ENCODE measurements around the gene FOXA2.

FOXA2 gene

DNA sequence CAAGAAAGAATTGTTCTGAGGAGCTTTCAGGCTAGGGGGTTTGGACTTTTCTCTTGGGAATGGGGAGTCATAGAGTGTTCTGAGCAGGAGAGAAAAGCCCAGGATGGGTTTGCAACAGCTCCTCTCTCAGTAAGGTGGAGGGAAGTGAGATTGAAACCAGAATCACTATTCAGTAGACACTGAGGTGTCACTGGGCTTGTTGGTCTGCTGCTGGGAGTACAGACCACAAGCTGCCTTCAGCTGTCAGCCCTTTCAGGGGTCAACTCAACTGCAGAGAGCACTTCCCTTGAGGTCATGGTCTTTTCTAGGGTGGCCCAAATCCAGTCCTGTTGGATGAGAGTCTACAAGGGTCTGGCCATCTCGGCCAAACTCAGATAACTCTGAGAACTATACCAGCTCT is 12.9 kb upstream of the FOXA2 start:
- no peak for TF ChIP-seq GATA2 (IDR thresholded peaks at IDR 0.05; ENCODE audit: low read depth, low read length)
- TF ChIP-seq GATA3 (IDR thresholded peaks at IDR 0.05; ENCODE audit: low read depth, low read length), result no peak

DNA sequence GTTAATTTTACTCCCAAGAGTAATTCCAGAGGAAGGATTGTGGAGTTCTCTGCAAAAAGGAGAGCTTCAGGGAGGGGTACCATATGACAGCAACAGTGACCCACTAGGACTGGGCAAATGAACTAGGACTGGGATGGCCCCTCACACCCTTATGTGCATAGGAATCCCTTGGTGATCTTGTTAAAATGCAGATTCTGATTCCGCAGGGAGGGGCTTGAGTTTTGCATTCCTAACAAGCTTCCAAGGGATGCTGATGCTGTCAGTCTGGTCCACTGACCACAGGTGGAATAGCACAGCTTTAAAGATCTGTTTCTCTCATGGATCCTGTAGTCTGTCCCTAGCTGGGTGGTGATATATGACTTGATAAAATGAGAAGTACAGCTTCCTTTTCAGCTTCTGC is 6.3 kb upstream of the FOXA2 start:
- TF ChIP-seq GATA2 (IDR thresholded peaks at IDR 0.05; ENCODE audit: low read depth, low read length) (no peak), GATA3 (IDR thresholded peaks at IDR 0.05; ENCODE audit: low read depth, low read length) (no peak)

DNA sequence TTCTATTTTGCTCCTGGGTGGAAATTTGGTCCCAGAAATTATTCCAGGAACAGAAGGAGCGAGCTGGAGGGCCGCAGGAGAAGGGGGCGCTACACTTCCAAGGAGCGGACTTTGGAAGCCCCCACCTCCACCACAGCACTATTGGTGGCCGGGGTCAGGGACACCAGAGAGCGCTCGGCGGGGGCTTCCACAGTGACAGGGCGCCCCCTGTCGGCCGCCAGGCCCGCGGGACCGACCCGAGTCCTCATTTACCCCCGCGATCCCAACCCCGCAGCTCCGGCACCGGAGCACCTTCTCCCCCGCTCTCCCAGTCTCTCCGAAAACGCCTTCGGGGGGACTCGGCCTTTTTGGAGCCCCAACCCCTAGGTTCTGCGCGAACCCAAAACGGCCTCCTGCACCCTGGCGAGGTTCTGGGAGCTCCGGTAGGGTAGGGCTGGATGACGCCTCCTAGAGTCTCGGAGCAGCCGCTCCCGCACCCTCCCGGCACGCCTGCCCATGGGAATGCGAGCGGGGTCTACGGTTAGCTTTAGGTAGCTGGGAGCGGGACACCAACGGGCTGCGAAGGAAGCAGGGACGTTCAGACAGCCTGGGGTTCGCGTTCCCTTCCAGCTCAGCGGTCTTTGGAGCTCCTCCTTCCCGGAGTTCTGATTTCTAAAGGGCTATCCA is 2.4 kb upstream of the FOXA2 start:
- no peak for TF ChIP-seq GATA3 (IDR thresholded peaks at IDR 0.05; ENCODE audit: low read depth, low read length)
- no peak for TF ChIP-seq GATA2 (IDR thresholded peaks at IDR 0.05; ENCODE audit: low read depth, low read length)

DNA sequence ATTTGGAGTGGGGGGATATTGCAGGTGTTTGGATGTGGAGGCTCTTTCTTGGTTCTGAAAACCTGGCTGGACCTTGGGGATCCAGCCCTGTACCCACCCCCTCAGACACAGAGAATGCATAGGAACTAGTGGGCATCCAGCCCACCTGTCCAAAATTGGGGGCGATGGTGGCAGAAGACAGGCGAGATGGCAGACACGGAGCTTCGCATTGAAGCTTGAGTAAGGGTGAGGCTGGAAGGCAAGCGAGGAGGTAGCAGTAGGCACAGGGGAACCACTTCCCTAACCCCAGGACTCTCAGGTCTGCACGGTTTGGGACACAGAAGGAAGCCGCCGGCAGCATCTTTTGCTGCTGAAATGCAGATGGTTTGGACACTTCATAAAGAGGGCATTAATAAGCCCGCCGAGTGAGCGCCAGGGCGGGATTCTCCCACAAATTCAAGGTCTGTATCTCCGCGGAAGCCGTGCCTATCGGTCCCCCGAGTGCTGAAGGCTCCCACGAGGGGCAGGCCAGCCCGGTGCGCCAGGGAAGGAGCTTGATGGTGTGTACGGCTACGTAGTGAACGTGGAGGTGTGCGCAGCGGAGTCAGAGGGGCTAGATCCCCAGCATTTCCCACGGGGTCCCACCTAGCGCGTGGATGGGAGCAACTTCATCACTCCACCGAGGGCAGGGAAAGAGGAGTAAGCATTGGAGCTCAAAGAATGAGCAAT is 1.6 kb upstream of the FOXA2 start:
- TF ChIP-seq GATA3 (IDR thresholded peaks at IDR 0.05; ENCODE audit: low read depth, low read length) (no peak), GATA2 (IDR thresholded peaks at IDR 0.05; ENCODE audit: low read depth, low read length) (no peak)

DNA sequence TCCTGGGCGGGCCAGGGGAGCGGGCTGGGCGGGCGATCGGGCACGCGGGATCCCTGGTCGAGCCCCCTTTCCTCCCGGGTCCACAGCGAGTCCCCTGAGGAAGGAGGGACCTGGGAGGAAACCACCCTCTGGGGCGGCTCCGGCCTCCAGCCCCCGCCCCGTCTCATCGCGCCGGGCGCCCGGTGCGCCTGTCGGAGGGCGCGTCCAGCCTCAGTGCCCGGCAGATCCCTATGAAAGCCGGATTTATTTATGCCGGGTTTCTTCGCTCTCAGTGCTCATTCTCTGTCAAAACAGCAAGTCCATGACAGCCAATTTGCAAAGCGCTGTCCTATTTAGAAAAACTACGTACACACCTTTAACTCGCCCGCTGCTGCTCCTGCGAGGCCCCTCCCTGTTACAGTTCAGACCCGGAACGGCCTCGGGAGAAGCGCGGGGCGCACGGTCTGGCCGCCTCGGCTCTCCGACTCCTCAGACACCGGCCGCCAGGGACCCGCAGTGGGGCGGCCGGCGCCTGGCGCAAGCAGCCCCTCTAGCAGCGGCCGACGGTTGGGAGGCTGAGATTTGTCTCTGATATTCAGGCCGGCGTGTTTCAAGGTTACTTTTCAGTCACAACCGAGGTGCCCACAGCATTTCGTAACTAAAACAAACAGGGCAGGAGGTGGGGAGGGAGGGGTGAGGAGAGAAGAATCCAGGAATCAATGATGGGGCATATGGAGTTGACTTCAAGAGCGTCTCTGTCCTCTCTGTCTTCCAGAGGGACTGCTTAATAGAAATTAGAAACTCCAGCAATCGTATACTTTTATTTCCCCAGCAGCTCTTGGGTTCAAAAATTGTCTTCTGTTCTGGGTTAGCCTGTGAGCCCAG is 782 bp upstream of the FOXA2 start:
- TF ChIP-seq GATA2 (IDR thresholded peaks at IDR 0.05; ENCODE audit: low read depth, low read length) (no peak), GATA3 (IDR thresholded peaks at IDR 0.05; ENCODE audit: low read depth, low read length) (no peak)

DNA sequence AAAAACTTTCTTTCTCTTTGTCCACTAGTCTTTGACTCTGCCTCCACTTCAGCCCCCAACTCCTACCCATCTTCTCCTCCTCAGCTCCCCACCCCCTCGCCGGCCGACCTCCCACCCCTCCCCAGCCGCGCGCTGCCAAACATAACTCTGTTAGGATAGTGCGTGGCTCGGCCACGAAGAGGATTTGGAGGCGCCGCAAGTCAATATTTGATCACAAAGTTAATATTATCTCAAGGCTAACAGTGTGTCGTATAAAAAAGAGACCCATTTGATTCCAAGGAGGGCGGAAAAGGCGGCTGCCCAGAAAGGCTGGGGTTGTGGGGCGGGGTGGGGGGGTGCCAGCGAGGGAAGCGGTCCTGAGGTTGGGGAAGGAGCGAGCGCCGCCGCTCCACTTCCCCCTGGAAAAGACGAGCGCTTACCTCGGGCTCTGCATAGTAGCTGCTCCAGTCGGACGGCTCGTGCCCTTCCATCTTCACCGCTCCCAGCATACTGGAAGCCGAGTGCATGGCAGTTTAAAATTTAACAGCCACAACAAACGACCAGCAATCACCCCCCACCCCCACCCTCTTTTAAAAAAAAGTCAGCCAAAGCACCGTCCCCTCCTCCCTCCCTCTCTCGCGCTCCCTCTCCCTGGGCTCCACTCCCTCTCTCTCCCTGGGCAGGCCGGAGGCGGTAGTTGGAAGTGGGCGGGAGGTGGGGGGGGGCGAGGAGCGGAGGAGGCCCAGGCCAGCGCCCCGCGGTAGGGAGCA is 425 bp downstream of the FOXA2 start:
- TF ChIP-seq GATA2 (IDR thresholded peaks at IDR 0.05; ENCODE audit: low read depth, low read length) (no peak), GATA3 (IDR thresholded peaks at IDR 0.05; ENCODE audit: low read depth, low read length) (no peak)

DNA sequence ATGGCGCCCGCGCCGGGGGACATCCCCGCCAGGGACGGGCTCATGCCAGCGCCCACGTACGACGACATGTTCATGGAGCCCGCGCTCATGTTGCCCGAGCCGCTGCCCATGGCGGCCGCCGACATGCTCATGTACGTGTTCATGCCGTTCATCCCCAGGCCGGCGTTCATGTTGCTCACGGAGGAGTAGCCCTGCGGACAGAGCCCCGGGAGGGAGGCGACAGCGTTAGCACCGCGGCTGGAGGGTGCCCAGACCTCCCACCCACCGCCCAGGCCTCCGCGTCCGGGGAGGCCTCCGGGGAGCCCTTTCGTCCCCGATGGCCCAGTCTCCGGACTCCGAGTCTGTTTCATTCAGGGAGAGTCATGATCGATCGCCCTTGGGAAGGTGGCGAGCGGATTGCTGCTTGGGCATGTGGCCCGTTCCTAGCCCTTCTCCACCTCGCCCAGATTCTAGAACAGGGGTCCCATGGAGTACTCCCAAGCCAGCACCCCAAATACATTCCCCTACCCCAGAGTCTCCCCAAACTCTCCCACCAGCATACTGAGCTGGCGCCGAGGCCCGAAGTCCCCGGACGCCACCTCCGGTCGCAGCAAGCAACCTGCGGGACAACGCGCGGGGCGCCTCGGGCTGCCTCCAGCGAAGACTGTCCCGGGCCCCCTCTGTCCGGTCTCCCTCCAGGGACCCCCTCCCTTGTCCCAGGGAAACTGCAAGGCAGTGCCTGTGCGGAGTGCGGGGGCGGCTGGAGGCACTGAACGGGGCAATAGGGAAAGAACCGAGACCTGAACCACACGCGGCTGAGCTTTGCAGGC is 1.2 kb downstream of the FOXA2 start:
- TF ChIP-seq GATA3 (IDR thresholded peaks at IDR 0.05; ENCODE audit: low read depth, low read length) (no peak), GATA2 (IDR thresholded peaks at IDR 0.05; ENCODE audit: low read depth, low read length) (no peak)

DNA sequence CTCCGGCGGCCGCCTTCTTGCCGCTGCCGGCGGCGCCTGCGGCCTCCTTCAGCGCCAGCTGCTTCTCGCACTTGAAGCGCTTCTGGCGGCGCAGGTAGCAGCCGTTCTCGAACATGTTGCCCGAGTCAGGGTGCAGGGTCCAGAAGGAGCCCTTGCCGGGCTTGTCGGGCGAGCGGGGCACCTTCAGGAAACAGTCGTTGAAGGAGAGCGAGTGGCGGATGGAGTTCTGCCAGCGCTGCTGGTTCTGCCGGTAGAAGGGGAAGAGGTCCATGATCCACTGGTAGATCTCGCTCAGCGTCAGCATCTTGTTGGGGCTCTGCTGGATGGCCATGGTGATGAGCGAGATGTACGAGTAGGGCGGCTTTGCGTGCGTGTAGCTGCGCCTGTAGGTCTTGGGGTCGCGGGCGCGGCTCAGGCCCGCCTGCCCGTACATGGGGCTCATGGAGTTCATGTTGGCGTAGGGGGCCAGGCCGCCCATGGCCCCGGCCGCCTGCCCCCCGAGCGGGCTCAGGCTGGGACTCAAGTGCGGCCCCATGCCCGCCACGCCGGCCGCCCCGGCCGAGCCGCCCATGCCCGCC is 1.9 kb downstream of the FOXA2 start:
- TF ChIP-seq GATA3 (IDR thresholded peaks at IDR 0.05; ENCODE audit: low read depth, low read length) (no peak), GATA2 (IDR thresholded peaks at IDR 0.05; ENCODE audit: low read depth, low read length) (no peak)

DNA sequence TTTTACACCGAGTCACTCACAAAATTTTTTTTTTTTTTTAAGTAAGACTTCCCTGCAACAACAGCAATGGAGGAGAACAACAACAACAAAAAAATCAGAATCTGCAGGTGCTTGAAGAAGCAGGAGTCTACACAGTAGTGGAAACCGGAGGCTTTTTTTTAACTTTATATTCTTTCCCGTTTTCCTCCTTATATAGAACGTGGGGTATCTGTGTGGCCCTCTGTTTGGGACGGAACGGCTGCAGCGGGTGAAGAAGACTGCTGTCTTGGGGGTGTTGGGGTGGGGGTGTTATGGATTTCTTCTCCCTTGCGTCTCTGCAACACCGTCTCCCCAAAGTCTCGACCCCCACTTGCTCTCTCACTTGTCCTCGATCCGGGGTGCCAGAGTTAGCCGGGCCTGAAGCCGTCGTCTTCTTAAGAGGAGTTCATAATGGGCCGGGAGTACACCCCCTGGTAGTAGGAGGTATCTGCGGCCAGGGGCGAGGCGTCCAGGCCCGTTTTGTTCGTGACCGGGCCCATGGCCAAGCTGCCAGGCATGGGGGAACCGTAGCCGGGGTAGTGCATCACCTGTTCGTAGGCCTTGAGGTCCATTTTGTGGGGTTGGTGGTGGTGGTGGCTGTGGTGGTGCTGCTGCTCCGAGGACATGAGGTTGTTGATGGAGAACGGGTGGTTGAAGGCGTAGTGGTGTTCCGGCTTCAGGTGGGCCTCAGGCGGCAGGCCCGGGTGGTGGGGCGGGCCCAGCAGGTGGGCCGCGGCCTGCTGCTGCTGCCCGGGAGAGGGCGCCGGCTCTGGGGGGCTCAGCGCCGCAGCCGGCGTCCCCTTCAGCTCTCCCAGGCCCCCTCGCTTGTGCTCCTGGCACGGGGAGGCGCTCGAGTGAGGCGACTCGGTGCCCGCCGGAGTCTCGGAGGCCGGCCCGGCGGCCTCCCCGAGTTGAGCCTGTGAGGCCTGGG is 2.7 kb downstream of the FOXA2 start:
- TF ChIP-seq GATA3 (IDR thresholded peaks at IDR 0.05; ENCODE audit: low read depth, low read length), result no peak
- no peak for TF ChIP-seq GATA2 (IDR thresholded peaks at IDR 0.05; ENCODE audit: low read depth, low read length)

DNA sequence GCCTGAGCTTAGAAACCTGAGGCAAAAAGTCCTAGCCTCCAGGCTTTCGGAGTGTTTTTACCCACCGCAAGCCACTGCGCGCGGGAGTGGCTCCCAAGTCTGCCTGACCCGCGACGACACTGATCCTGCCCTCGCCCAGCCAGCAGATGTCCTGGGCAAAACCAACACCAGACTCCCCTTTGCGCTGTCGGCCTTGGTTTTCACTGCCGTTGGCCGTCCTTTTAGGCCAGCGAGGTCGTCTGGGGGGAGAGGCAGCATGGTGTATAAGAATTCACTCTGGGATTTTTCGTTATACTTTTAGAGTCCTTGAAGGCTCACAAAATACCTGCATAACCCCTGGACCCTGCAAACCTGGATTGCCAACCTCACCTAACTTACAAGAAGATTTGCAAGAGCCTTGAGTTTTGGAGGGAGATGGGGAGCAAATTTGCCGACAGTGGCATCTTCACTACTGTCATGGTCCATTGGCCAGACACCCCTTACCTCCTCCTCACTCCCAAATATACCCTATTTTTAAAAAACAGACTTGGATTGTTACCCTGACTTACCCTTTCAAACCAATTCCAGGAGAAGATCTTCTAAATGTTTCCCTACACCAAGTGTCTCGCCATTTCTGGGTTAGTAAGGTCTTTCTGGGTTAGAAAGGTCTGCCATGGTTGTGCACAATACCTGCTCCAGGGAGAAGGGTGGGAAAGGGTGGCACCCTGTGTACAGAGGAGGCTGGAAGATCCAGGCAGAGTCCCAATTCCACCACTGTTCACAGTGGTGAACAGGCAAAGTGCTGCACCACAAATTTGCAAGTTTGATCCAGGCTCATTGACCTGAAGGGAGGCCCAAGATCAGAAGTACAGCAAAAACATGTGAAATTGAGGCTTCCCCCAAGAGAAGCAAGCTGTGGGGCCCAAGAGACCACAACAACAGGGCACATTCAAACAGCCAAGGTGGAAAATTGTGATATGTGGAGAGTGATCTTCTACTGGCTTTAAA is 4.4 kb downstream of the FOXA2 start:
- no peak for TF ChIP-seq GATA2 (IDR thresholded peaks at IDR 0.05; ENCODE audit: low read depth, low read length)
- no peak for TF ChIP-seq GATA3 (IDR thresholded peaks at IDR 0.05; ENCODE audit: low read depth, low read length)

DNA sequence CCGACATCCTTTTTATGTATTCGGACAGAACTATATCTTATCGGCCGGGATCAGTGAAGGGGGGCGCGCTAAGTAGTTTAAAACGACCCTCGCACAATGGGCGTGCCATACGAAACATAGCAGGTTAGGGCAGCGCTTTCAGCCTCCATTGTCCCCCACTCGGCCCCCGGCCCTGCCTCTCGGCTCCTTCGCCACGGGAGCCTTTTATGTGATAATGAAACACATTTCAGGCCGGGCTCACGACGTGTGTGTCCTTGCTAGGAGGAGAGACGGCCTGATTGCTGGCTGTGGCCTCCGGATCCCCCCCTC is 5.3 kb downstream of the FOXA2 start:
- no peak for TF ChIP-seq GATA3 (IDR thresholded peaks at IDR 0.05; ENCODE audit: low read depth, low read length)
- no peak for TF ChIP-seq GATA2 (IDR thresholded peaks at IDR 0.05; ENCODE audit: low read depth, low read length)

Data from SH-SY5Y (cell line).